HepG2 (cell line): Measurements from ENCODE around the gene ANKRD11. TPM values are rescaled to one million over a fixed set of nuclear protein-coding genes. Genes with fewer than 3 reads are reported as not detected.

ENCODE experiments used
- ATF2 ChIP-seq: sonication (generic); formaldehyde crosslinking; IDR thresholded peaks from 2 replicates; pipeline ENCODE4 v1.4.0; 2020; ENCODE audit warnings: missing genetic modification reagents
- BCL6 ChIP-seq: IDR thresholded peaks from 2 replicates; pipeline ENCODE4 v1.6.1; 2016; ENCODE audit warnings: missing genetic modification reagents, missing compliant biosample characterization
- DNMT3B ChIP-seq: conservative IDR thresholded peaks from 2 replicates; pipeline ENCODE4 v1.6.1; 2016; ENCODE audit warnings: missing biosample characterization, control low read depth
- E2F5 ChIP-seq: sonication (generic); formaldehyde crosslinking; conservative IDR thresholded peaks from 2 replicates; pipeline ENCODE4 v1.4.0; 2020; ENCODE audit warnings: missing genetic modification reagents
- HHEX ChIP-seq: IDR thresholded peaks from 2 replicates; pipeline ENCODE4 v1.6.1; 2016; ENCODE audit warnings: control low read depth
- HIVEP1 ChIP-seq: sonication (generic); formaldehyde crosslinking; IDR thresholded peaks from 2 replicates; pipeline ENCODE4 v1.4.0; 2020; ENCODE audit warnings: mild to moderate bottlenecking, missing genetic modification reagents
- HNF4A ChIP-seq: sonication (generic); formaldehyde crosslinking; IDR thresholded peaks from 2 replicates; pipeline ENCODE4 v1.4.0; 2020; ENCODE audit warnings: missing genetic modification reagents
- HOXD1 ChIP-seq: sonication (generic); formaldehyde crosslinking; IDR thresholded peaks from 2 replicates; pipeline ENCODE4 v1.5.0; 2020; ENCODE audit warnings: missing genetic modification reagents
- IRF2 ChIP-seq: IDR thresholded peaks from 2 replicates; pipeline ENCODE4 v1.6.1; 2018; ENCODE audit warnings: missing genetic modification reagents, missing compliant biosample characterization
- ISX ChIP-seq: sonication (generic); formaldehyde crosslinking; conservative IDR thresholded peaks from 2 replicates; pipeline ENCODE4 v1.5.0; 2020; ENCODE audit warnings: missing genetic modification reagents
- MAFF ChIP-seq: IDR thresholded peaks from 2 replicates; pipeline ENCODE4 v1.6.1; 2011; ENCODE audit warnings: low read depth, low read length, improper control_type of control experiment
- MTA1 ChIP-seq: sonication (generic); formaldehyde crosslinking; IDR thresholded peaks from 2 replicates; pipeline ENCODE4 v1.4.0; 2020; ENCODE audit warnings: missing genetic modification reagents, mild to moderate bottlenecking, borderline replicate concordance
- MTF2 ChIP-seq: sonication (generic); formaldehyde crosslinking; IDR thresholded peaks from 2 replicates; pipeline ENCODE4 v1.5.0; 2020; ENCODE audit warnings: missing genetic modification reagents, borderline replicate concordance
- NBN ChIP-seq: fragments of 450-650 bp; conservative IDR thresholded peaks from 2 replicates; pipeline ENCODE4 v1.6.1; 2017
- NFE2L1 ChIP-seq: sonication (generic); formaldehyde crosslinking; IDR thresholded peaks from 2 replicates; pipeline ENCODE4 v1.4.0; 2020; ENCODE audit warnings: missing genetic modification reagents, mild to moderate bottlenecking, borderline replicate concordance
- POLR2AphosphoS5 ChIP-seq: IDR thresholded peaks from 2 replicates; pipeline ENCODE4 v1.6.1; 2012; ENCODE audit warnings: low read depth, low read length
- PREB ChIP-seq: sonication (generic); formaldehyde crosslinking; IDR thresholded peaks from 2 replicates; pipeline ENCODE4 v1.4.0; 2020; ENCODE audit warnings: missing genetic modification reagents
- TGIF2 ChIP-seq: IDR thresholded peaks from 2 replicates; pipeline ENCODE4 v1.6.1; 2016; ENCODE audit warnings: control low read depth, missing compliant biosample characterization
- WIZ ChIP-seq: sonication (generic); formaldehyde crosslinking; IDR thresholded peaks from 2 replicates; pipeline ENCODE4 v1.5.1; 2020; ENCODE audit warnings: mild to moderate bottlenecking, missing genetic modification reagents
- ZHX1 ChIP-seq: sonication (generic); formaldehyde crosslinking; IDR thresholded peaks from 2 replicates; pipeline ENCODE4 v1.8.1; 2022; ENCODE audit warnings: low read depth, mild to moderate bottlenecking, missing genetic modification reagents
- ZNF256 ChIP-seq: sonication (generic); formaldehyde crosslinking; conservative IDR thresholded peaks from 2 replicates; pipeline ENCODE4 v1.4.0; 2020; ENCODE audit warnings: missing genetic modification reagents
- ZNF333 ChIP-seq: sonication (generic); formaldehyde crosslinking; IDR thresholded peaks from 2 replicates; pipeline ENCODE4 v1.4.0; 2020; ENCODE audit warnings: mild to moderate bottlenecking, missing genetic modification reagents, borderline replicate concordance
- ZNF383 ChIP-seq: sonication (generic); formaldehyde crosslinking; IDR thresholded peaks from 2 replicates; pipeline ENCODE4 v1.4.0; 2020; ENCODE audit warnings: missing genetic modification reagents, mild to moderate bottlenecking, borderline replicate concordance
- ZNF652 ChIP-seq: IDR thresholded peaks from 2 replicates; pipeline ENCODE4 v1.6.1; 2016; ENCODE audit warnings: low read depth, borderline replicate concordance
- ZNF83 ChIP-seq: sonication (generic); formaldehyde crosslinking; IDR thresholded peaks from 2 replicates; pipeline ENCODE4 v1.4.0; 2020; ENCODE audit warnings: missing genetic modification reagents, mild to moderate bottlenecking, borderline replicate concordance
- ZNF850 ChIP-seq: sonication (generic); formaldehyde crosslinking; conservative IDR thresholded peaks from 2 replicates; pipeline ENCODE4 v1.9.0; 2021; ENCODE audit warnings: mild to moderate bottlenecking, missing genetic modification reagents
- ZNF879 ChIP-seq: sonication (generic); formaldehyde crosslinking; IDR thresholded peaks from 2 replicates; pipeline ENCODE4 v1.8.1; 2023; ENCODE audit warnings: missing genetic modification reagents
- polyA plus RNA-seq, 8 experiments: library from polyadenylated mRNA; depleted of rRNA in 3 of 8; stranded (reverse) in 7 of 8; unstranded in 1 of 8; fragments of >200 nt; fragmentation: Illumina TruSeq in 4 of 8; extraction: Trizol in 4 of 8; gene quantifications; 2 replicates each; pipeline versions ENCODE4 v1.2.1 to v1.2.3, GENCODE V29; 2011 to 2016; ENCODE audit warnings: low read depth in 4 of 8, missing spikeins in 1 of 8, mixed read lengths in 1 of 8; ENCODE audit not compliant: insufficient read depth in 1 of 8
- total RNA-seq, 5 experiments: library from RNA; depleted of rRNA; stranded (reverse); fragments of >200 nt; fragmentation: Illumina TruSeq; extraction: Trizol; gene quantifications; 2 replicates each; pipeline ENCODE4 v1.2.3, GENCODE V29; 2016; ENCODE audit warnings: low read depth in 1 of 5

The ANKRD11 gene
- total and polyA plus RNA-seq, 2 of the 13 experiments (the other 11 are each of a cell fraction or from before 2014, with no cell fraction given), result 21.4 to 38.4 TPM

GRCh38 chr16:89507214-89507833, 17.0 kb upstream of the ANKRD11 start (continued):
- TF ChIP-seq POLR2AphosphoS5, result no peak
- no peak for TF ChIP-seq DNMT3B (CRISPR knock-in tag)
- TF ChIP-seq HOXD1 (CRISPR knock-in tag), result no peak
- TF ChIP-seq HIVEP1, result peak; percentile 50
- TF ChIP-seq IRF2 (CRISPR knock-in tag), result no peak; the same call in 1 of the 2 replicates
- TF ChIP-seq MTF2 (CRISPR knock-in tag), result 0 out of 2 replicates have a peak, but pooled peaks have one; percentile 41
- TF ChIP-seq ZNF879 (CRISPR knock-in tag), result peak; percentile 90; the same call in 1 of the 2 replicates
- no peak for TF ChIP-seq HNF4A (CRISPR knock-in tag)
- no peak for TF ChIP-seq ZNF850 (CRISPR knock-in tag)
- 0 out of 2 replicates have a peak, but pooled peaks have one; percentile 7 for TF ChIP-seq PREB (CRISPR knock-in tag)
- no peak for TF ChIP-seq ZNF383
- TF ChIP-seq ZNF652 (CRISPR knock-in tag), result no peak
- TF ChIP-seq ZHX1 (CRISPR knock-in tag), result no peak
- no peak for TF ChIP-seq MTA1 (CRISPR knock-in tag)
- TF ChIP-seq ATF2 (CRISPR knock-in tag), result no peak
- TF ChIP-seq NFE2L1, result no peak
- TF ChIP-seq ZNF83, result peak; percentile 10; the same call in 1 of the 2 replicates
- no peak for TF ChIP-seq MAFF
- TF ChIP-seq ZNF256 (CRISPR knock-in tag), result no peak
- 0 out of 2 replicates have a peak, but pooled peaks have one; percentile 16 for TF ChIP-seq ISX (CRISPR knock-in tag)
- no peak for TF ChIP-seq BCL6
- TF ChIP-seq HHEX (CRISPR knock-in tag), result no peak
- 0 out of 2 replicates have a peak, but pooled peaks have one; percentile 55 for TF ChIP-seq WIZ
- TF ChIP-seq ZNF333 (CRISPR knock-in tag), result peak; percentile 14; the same call in 1 of the 2 replicates
- no peak for TF ChIP-seq NBN
- no peak for TF ChIP-seq E2F5 (CRISPR knock-in tag)
- TF ChIP-seq TGIF2, result no peak
